ENCODE data around the gene MAD1L1. TPM values are rescaled to one million over a fixed set of nuclear protein-coding genes. Genes with fewer than 3 reads are reported as not detected.

Gene MAD1L1
- total RNA-seq, 4 donors from 2014 or later, result 22.3 to 56.6 (median 35.0) TPM

GRCh38 chr7:2172311-2173188 is 60.2 kb downstream of the MAD1L1 start:
- Histone ChIP-seq H3K36me3 (peaks cover 0 to 13% of the 10 kb centered on the region in 2 donors), H3K27me3 (no peaks in the 10 kb centered on the region), H3K4me3 (no peak overlapping the region), H3K4me1 (peaks cover 8 to 43% (median 23%) of the 10 kb centered on the region in 3 donors), H3K9me3 (no peaks in the 10 kb centered on the region), H3K27ac (peak overlapping the region in 3 of 4 donors; percentile 62 to 69 (median 66))
- 0 to 34% methylated on average over 1 to 4 of the region's 39 CpGs for WGBS, 2 donors (ENCODE audit: low coverage in 1 of 2)
- peak; percentile 46 for ATAC-seq
- TF ChIP-seq CTCF (IDR thresholded peaks at IDR 0.05) (no peak), EP300 (IDR thresholded peaks at IDR 0.05) (no peak), POLR2AphosphoS5 (IDR thresholded peaks at IDR 0.05) (no peak), POLR2A (IDR thresholded peaks at IDR 0.05) (no peak)

- peaks cover 8 to 45% (median 23%) of the 10 kb centered on the region in 3 donors for H3K4me1 ChIP-seq
- ATAC-seq, result no peak
- WGBS, 2 donors (ENCODE audit: low coverage in 1 of 2), result 92% methylated on average over 4 of the region's 6 CpGs; no CpG with 5 or more reads in 1 of the 2 donors
- H3K27me3 ChIP-seq, result no peaks in the 10 kb centered on the region
- peaks cover 0 to 14% of the 10 kb centered on the region in 2 donors for H3K36me3 ChIP-seq
- TF ChIP-seq EP300 (IDR thresholded peaks at IDR 0.05) (no peak), POLR2AphosphoS5 (IDR thresholded peaks at IDR 0.05) (no peak)
- H3K9me3 ChIP-seq, result no peaks in the 10 kb centered on the region
- no peak overlapping the region for H3K4me3 ChIP-seq
- peak overlapping the region in 2 of 4 donors; percentile 62 to 66 for H3K27ac ChIP-seq
Observed at GRCh38 chr7:2171855-2172254, 60.9 kb downstream of the MAD1L1 start.

GRCh38 chr7:2170576-2171521 is 61.9 kb downstream of the MAD1L1 start:
- TF ChIP-seq EP300 (IDR thresholded peaks at IDR 0.05) (no peak), CTCF (IDR thresholded peaks at IDR 0.05) (no peak), POLR2AphosphoS5 (IDR thresholded peaks at IDR 0.05) (no peak), POLR2A (IDR thresholded peaks at IDR 0.05) (no peak)
- no peak overlapping the region for H3K27ac ChIP-seq
- WGBS, 2 donors (ENCODE audit: low coverage in 1 of 2), result 87 to 91% methylated on average over 12 to 18 of the region's 26 CpGs
- H3K27me3 ChIP-seq, result no peaks in the 10 kb centered on the region
- H3K4me1 ChIP-seq, result peaks cover 8 to 52% (median 21%) of the 10 kb centered on the region in 3 donors
- H3K9me3 ChIP-seq, result no peaks in the 10 kb centered on the region
- ATAC-seq, result no peak
- H3K36me3 ChIP-seq, result peaks cover 0 to 14% of the 10 kb centered on the region in 2 donors
- no peak overlapping the region for H3K4me3 ChIP-seq

- Histone ChIP-seq H3K9me3 (no peaks in the 10 kb centered on the region), H3K27ac (no peak overlapping the region), H3K36me3 (peaks cover 0 to 14% of the 10 kb centered on the region in 2 donors), H3K27me3 (no peaks in the 10 kb centered on the region), H3K4me1 (peaks cover 7 to 49% (median 17%) of the 10 kb centered on the region in 3 donors), H3K4me3 (no peak overlapping the region)
- TF ChIP-seq CTCF (IDR thresholded peaks at IDR 0.05), result no peak
- TF ChIP-seq EP300 (IDR thresholded peaks at IDR 0.05), result no peak
- no peak for TF ChIP-seq POLR2AphosphoS5 (IDR thresholded peaks at IDR 0.05)
- TF ChIP-seq POLR2A (IDR thresholded peaks at IDR 0.05), result no peak
- ATAC-seq, result no peak
- WGBS, 2 donors (ENCODE audit: low coverage in 1 of 2), result 94 to 100% methylated on average over 3 to 12 of the region's 17 CpGs
Observed at GRCh38 chr7:2169923-2170575, 62.7 kb downstream of the MAD1L1 start.
